Kidney capillary endothelial cell (primary cell): ENCODE results near the gene ZNF579.
A peak's percentile ranks its signal among the peaks of the same experiment; 100 is the strongest.
"Not testable (repeated sequence)": the region's sequence is repeated elsewhere in the genome, so short reads cannot be mapped to it uniquely, and the experiment has no call there.

Experiments
- DNase-seq: peaks from one replicate; pipeline ENCODE4 v3.0.0-alpha.2; 2018; ENCODE audit warnings: low spot score

Gene ZNF579

DNA sequence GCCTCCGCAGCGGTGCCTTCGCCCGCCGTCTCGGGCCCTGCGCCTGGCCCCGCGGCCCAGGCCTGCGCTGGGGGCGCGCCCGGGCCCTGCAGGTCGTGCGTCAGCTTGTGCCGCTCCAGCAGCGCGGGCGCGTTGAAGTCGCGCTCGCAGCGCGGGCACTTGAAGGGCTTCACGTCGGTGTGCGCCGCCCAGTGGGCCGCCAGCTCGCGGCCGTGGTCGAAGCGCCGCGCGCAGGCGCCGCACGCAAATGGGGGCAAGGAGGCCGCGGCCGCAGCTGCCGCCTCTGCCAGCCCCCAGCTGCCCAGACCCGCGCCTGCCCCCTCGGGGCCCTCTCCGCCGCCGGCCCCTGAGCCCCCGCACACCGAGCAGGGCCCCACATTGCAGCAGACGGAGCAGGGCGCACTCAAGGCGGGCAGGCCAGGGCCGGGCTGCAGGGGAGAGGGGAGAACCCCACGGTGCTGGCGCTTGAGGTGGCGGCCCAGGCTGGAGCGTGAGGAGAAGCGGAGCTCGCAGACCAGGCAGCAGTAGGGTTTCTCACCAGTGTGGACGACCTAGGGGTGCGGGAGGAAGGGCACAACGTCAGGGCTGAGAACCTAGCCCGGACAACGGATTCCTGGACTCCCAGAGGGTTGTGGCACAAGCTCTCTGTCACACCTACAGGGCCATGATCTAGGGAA, 12.6 kb upstream of the ZNF579 start:
- DNase-seq = no peak

DNA sequence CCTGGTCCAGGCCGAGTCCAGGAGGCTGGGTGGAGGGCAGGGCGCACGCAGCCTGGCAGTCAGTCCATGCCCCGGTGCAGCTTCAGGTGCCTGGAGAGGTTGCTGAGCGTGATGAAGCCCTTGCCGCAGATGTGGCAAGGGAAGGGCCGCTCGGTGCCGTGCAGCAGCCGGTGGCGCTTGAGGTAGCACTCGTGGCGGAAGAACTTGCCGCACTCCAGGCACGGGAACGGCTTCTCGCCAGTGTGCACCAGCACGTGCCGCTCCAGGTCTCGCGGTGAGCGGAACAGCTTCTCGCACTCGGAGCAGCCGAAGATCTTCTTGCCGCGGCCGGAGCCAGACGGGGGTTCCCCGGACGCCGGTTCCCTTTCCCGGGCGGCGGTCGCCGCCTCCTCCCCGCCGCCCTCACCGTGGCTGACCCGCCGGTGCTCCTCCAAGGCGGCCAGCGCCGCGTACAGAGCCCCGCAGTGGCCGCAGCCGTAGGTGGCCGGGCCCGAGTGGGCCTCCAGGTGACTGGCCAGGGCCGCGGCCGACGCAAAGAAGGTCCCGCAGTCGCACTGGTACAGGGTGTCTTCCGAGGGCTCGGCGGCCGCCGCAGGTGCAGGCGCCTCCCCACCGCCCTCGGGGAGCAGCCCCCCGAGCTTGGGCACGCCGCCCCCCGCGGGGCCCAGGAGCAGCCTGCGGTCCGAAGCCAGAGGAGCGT, 11.9 kb upstream of the ZNF579 start:
- DNase-seq = no peak

DNA sequence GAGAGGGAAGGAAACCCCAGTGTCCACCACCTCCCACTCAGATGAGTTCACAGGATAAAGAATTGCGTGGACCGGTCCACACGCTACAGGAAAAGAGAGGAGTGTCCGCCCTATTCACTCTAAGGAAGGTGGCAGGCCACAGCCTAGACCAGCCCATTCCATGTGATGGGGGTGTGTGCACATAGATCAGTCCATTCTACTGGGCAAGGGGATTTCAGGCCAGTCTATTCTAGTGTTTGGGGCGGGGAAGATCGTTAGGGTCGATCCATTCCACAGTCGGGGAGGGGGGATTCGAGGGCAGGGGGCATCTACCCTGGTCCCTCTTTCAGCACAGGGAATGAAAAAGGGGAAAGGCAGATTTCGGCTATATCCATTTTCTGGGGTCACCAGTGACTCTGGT, 10.9 kb upstream of the ZNF579 start:
- DNase-seq = no peak

DNA sequence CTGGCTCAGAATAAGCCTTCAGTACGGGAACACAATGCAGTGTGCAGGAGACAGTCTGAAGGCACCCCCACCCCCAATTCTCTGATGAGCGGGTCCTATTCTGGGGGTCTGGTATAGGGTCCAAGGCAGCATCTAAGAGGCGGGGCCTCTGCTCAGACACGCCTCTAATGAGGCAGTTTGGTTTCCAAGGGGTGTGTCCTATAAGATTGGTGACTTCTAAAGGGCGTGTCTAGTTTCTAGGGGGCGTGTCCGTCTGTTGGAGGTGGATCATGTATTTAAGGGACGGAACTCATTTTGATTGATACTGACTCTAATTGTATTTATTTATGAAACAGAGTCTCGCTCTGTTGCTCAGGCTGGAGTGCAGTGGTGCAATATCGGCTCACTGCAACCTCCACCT, 10.0 kb upstream of the ZNF579 start:
- DNase-seq = no peak

DNA sequence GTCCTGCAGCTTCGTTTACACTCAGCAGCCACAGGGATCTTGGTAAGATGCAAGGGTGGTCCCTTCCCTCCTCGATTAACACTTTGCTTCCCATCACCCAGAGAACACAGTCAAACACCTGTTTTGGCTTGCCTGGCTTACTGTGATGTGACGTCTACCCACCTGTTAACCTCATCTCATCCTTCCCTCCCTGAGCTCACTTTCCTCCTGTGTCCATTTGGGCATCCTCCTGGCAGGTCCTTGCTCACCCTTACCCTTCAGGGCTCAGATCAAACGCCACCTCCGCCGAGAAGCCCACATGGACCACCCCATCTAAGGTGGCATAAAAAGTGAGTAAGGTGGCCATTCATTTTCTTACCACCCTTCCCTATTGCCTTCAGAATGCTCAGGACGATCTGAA, 9.5 kb upstream of the ZNF579 start:
- DNase-seq = no peak

DNA sequence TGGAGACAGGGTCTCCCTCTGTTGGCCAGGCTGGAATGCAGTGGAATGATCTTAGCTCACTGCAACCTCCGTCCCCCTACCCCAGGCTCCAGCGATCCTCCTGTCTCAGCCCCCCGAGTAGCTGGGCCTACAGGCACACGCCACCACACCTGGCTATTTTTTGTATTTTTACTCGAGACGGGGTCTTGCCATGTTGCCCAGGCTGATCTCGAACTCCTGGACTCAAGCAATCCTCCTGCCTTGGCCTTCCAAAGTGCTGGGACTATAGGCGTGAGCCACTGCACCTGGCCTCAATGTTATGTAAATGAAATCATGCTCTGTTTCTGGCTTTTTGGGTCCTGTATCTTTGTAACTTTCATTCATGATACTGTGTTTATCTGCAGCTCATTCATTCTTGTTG, 8.1 kb upstream of the ZNF579 start:
- no peak for DNase-seq

DNA sequence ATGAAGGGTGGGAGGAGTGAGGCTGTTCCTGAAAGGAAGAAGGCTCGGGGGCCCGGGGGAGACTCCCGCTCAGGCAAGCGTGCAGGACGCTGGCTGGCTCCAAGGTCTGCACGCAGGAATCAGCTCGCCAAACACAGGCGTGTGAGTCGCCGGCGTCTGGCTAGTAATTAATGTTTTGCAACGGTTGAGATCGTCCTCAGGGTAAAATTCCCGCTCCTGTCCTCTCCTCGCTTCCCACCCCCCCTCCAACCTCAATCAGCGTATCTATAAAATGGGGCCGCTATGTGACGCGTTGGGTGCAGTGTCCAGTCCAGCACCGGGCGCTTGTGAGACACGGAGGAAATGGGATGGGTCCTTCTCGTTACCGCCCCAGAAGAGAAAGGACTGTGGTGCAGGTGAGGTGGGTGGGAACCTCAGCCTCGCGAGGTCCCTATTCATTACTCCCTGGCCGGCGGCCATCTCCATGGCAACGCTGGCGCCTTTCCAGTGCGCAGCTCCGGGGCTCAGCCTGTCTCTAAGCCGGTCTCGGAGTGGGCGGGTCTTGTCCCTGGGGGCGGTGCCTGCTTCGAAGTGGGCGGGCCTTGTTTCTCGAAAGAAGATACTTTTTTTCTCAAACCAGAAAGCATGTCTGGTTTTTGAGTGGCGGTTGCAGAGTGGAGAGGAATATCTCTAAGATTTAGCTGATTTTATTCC, 6.5 kb upstream of the ZNF579 start:
- DNase-seq = peak; percentile 84

DNA sequence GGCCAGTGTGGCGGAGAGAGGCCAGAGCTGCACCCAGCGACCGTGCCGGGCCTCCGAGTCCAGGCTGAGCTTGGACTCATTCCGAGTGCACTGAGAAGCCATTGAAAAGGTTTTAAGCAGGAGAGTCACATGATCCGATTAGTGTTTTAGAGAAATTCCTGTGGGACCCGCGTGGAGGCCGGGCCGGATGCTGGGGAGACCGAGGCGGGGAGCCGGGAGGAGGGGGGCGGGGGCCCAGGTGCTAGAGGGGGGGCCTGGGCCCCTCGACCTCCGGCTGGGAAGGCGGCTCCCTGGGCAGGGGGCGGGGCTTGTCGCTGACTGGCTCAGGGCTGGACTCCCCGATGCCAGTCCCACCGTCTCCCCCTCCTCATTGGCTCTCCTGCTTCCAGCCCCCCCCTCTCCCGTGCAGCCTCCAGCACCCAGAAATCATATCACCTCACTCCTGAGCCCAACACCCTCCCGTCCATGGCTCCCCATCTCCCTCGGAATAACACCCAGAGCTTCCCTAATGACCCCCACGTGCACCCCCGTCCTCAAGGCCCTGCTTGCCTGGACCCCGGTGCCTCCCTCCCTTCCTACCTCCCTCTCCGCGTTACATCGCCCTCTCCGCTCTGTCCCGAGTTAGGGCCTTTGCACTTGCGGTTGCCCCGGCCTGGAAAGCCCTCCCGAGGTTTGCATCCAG, 5.2 kb upstream of the ZNF579 start:
- no peak for DNase-seq

DNA sequence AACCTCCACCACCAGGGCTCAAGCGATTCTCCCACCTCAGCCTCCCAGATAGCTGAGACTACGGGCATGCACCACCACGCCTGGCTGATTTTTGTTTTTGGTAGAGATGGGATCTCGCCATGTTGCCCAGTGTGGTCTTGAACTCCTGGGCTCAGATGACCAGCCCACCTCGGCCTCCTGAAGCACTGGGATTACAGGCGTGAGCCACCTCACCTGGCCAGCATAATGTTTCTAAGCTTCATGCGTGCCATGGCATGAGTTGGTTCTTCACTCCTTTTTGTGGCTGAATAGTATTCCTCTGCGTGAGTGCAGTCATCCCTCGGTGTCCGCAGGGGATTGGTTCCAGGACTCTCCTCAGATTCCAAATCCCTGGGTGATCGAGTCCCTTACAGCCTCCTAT, 4.2 kb upstream of the ZNF579 start:
- no peak for DNase-seq

DNA sequence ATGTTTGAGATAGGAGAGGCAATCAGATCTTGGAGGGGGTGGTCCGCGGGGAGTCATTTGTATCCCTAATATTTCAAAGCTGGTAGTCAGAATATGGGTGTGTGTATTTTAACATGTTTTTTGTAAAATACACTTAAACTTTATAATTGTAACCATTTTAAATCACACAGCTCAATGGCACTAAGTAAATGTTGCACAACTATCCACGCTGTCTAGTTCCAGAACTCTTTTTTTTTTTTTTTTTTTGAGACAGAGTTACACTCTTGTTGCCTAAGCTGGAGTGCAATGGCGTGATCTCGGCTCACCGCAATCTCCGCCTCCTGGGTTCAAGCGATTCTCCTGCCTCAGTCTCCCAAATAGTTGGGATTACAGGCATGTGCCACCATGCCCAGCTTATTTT, 3.2 kb upstream of the ZNF579 start:
- not testable (repeated sequence) for DNase-seq

DNA sequence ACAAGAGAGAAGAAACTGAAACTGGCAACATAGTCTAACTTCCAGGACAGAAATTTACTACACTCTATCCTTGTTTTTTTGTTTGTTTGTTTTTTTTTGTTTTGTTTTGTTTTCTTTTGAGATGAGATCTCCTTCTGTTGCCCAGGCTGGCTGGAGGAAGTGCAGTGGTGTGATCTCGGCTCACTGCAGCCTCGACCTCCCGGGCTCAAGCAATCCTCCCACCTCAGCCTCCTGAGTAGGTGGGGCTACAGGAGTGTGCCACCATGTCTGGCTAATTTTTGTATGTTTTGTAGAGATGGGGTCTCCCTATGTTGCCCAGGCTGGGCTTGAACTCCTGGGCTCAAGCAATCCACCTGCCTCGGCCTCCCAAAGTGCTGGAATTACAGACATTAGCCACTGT, 1.6 kb upstream of the ZNF579 start:
- not testable (repeated sequence) for DNase-seq

DNA sequence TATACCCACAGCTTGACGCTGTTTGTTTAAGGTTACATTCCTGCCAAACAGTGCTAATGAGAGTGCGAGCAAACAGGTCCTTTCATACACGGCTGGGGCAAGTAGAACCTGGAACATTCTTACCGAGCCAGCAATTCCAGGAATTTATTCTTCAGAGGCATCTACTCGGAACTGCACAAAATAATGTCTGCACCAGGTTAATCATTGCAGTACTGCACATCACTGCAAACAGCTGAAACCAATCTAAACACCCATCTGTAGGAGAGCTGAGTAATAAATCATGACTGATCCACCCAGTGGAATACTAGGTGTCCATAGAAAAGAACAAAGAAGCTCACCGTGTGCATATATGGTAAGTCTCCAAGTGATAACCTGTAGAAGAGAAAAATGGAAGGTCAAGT, 1.2 kb upstream of the ZNF579 start:
- no peak for DNase-seq

DNA sequence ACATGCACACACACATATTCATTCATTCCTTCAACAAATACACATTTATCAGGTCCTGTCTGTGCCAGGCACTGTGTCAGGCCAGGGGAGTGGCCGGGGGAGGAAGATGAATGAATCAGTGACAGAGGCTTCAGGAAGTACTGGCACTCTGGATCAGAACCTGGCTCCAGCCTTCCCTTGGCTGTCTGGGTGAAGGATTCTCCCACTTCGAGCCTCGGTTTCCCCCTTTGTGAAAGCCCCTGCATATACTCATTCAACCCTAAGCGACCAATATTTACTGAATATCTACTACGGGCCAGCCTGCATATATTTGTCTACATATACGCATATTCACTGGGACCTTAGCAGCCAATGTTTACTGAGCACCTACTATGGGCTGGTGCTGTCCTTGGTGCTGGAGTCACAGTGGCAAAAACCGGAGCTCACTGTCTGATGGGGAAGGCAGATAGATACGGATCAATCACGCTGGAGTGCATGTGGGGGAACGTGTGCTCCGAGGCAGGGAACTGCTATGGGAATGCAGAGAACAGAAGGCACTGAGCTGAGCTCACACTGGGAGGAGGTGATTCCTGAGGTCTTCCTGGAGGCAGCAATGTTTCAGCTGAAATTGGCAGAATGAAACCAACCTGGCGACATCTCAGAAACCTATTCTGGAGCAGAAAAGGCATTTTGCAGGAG, 636 bp upstream of the ZNF579 start:
- DNase-seq = no peak

DNA sequence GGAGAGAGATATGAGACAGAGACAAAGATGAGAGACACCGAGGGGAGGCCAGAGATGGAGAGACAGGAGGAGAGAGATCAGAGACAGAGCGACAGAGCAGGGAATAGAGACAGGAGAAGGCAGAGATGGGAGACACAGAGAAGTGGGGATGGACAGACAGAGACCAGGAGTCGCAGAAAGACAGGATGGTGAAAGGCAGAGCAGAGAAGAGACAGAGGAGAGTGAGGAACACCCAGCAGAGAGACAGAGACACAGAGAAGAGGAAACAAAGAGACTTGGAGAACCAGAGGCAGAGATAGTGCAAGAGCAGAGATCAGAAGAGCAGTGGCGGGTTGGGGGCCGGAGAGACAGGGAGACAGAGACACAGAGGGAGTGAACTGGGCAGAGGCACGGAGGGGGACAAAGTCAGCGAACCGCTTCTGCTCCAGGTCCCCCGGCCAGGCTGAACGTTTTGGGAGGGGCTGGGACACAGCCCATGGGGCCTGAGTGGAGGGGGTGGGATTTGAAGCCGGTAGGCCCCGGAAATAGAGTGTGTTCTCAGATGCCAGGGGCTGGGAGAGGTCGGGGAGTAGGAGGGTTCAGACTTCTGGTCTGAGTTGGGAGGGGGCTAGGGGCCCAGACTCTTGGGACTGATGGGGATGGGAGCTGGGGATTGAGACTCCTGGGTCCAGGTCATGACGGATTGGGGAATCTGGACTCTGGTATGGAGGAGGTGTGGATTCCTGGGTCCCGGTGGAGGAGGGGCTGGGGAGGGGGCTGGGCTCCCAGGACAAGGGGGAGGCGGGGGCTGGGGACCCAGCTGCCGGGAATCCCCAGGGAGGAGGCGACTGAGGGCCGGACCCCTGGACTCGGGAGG, 654 bp downstream of the ZNF579 start:
- DNase-seq = no peak

DNA sequence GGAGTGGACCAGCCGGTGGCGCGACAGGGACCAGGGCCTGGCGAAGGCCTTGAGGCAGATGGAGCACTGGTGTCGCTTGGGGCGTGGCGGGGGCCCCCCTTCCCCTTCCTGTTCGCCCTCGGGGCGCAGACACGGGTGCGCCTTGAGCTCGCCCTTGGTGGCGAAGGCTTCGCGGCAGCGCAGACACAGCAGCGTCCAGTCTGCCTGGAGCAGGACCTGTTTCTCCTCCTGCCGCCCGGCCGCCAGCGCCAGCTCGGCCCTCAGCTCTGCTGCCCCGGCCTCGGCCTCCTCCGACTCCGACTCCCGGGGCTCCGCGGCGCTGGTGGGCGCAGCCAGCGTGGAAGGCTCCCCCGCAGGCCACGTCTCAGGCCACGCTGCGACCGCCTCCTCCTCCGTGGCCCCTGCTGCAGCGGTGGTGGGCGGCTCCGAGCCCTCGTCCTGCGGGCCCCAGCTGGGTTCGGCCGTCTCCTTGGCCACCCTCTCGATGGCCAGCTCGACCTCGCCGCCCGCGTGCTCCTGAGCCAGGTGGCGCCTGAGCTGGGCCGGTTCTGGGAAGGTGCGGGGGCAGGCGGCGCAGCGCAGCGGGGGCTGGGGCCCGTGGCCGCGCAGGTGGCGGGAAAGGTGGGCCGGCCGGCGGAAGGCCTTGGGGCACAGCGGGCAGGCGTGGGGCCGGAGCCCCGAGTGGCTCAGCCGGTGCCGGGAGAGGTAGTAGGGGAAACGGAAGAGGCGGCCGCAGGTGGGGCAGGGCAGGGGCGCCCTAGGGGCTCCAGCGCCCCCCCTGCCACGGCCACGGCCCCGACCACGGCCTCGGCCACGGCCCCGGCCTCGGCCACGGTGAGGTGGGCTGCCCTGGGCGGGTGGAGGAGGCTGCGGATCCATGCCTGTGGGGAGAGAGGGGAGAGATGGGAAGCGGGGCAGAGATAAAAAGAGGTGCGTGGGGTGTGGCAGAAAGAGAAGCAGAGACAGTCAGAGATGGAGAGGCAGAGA, 1.6 kb downstream of the ZNF579 start:
- DNase-seq = no peak

DNA sequence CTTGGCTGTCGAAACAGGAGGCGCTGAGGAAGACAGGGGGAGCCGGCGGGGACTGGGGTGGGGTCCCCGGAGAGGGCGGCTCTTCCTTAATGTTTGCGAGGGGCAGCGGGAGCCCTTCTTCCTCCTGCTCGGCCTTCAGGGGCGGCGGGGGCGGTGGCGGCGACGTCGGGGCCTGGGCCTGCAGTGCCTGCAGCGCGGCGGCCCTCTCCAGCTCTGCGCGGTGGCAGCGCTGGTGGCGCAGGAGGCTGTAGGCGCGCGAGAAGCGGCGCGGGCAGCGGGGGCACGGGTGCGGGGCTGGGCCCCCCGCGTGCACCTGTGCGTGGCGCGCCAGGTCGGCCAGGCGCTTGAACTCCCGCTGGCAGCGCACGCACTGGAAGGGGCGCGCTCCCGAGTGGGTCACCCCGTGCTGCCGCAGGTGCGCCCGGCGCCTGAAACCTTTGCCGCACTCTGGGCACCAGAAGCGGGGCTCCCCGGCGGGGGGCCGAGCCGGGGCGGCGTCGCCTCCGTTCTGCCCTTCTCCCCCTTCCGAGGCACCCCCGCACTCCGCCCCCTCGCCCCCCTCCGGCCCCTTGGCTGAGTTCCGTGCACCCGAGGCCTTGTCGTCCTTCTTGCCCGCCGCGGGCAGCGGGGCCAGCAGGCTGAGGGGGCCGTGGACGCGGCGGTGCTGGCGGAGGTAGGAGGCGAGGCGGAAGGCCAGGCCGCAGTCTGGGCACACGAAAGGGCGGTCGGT, 2.5 kb downstream of the ZNF579 start:
- no peak for DNase-seq

DNA sequence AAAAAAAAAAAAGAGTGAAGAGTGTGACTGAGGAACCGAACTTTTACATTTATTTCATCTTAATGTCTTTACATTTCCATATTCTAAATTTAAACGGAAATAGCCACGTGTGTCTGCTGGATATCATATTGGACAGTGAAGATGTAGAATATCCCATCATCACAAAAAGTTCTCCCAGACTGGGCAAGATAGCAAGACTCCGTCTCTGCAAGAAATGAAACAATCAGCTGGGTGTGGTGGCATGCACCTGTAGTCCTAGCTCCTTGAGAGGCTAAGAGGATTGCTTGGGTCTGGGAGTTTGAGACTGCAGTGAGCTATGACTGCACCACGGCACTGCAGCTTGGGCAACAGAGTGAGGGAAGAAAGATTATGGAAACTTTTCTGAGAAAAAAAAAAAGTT, 3.9 kb downstream of the ZNF579 start:
- no peak for DNase-seq

DNA sequence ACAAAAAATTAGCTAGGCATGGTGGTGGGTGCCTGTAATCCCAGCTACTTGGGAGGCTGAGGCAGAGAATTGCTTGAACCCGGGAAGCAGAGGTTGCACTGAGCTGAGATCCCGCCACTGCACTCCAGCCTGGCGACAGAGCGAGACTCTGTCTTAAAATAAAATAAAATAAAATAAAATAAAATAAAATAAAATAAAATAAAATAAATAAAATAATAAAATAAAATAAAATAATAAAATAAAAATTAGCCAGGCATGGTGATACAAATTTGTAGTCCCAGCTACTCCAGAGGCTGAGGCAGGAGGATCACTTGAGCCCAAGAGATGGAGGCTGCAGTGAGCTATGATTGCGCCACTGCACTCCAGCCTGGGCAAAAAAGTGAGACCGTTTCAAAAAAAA, 6.7 kb downstream of the ZNF579 start:
- DNase-seq = not testable (repeated sequence)

DNA sequence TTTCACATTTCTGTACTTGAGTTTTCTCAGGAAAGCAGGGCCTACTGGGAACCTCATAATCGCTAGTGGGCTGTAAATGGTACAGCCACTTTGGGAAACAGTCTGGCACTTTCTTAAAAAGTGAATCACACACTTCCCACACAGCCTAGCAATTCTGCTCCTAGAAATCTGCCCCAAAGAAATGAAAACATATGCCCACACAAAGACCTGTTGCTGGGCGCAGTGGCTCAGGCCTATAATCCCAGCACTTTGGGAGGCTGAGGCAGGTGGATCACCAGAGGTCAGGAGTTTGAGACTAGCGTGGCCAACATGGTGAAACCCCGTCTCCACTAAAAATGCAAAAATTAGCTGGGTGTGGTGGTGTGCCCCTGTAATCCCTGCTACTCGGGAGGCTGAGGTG, 11.2 kb downstream of the ZNF579 start:
- not testable (repeated sequence) for DNase-seq
